ENCODE measurements around the gene MZT1. TPM values are rescaled to one million over a fixed set of nuclear protein-coding genes. Genes with fewer than 3 reads are reported as not detected.

Gene MZT1
- total RNA-seq (2014; rRNA removed; shearing (Covaris generic)), result 19.9 and 25.4 TPM in 2 replicates

GRCh38 chr13:72727417-72728289 is at the start of gene MZT1, which contains the start of gene BORA:
TSS of gene MZT1 (minus strand) at chr13:72727629. CDS start at chr13:72727602, 27 bp downstream.
TSS of gene BORA (plus strand) at chr13:72727923. CDS start at chr13:72728941, 1,018 bp downstream.

Small RNAs within 50 kb of the gene (small RNA-seq; reads per million reads assigned to genes)
- gene RNU6-80P, result not detected

Other genes with a start within 250 kb of the MZT1 start
- gene BORA, start 294 bp upstream of the MZT1 start, total RNA-seq (2014; rRNA removed; shearing (Covaris generic)), result 9.0 and 9.2 TPM in 2 replicates
- gene DIS3, start 54.3 kb upstream of the MZT1 start, total RNA-seq (2014; rRNA removed; shearing (Covaris generic)), result 56.1 and 60.1 TPM in 2 replicates
- 23.6 and 42.0 TPM in 2 replicates for gene PIBF1, start 54.5 kb upstream of the MZT1 start, total RNA-seq (2014; rRNA removed; shearing (Covaris generic))

Data from A375 (cell line).